Left lung (tissue), 10 donors: ENCODE measurements around the gene NHEJ1. TPM values are rescaled to one million over a fixed set of nuclear protein-coding genes. Genes with fewer than 3 reads are reported as not detected.
A peak's percentile ranks its signal among the peaks of the same experiment; 100 is the strongest.

Experiments used
- ATAC-seq: fragments of 200-7000 bp; cut with Tn5 transposase; one replicate; pipeline ENCODE4 v1.9.1; 2020; ENCODE audit warnings: moderate library complexity
- DNase-seq, 4 donors: peaks; one replicate each; pipeline ENCODE4 v3.0.0-alpha.2; 2013 to 2020
- H3K27ac ChIP-seq, 2 donors: fragments of 200-600 bp; sonication (generic) in 1 of 2; one replicate each; pipeline versions ENCODE4 v1.5.0 to v1.8.0; 2020 to 2021
- H3K27me3 ChIP-seq, 2 donors: fragments of 200-600 bp; sonication (generic) in 1 of 2; one replicate each; pipeline versions ENCODE4 v1.5.0 to v1.8.0; 2020 to 2021
- H3K36me3 ChIP-seq, 2 donors: fragments of 200-600 bp; sonication (generic) in 1 of 2; one replicate each; pipeline versions ENCODE4 v1.5.0 to v1.8.0; 2020 to 2021
- H3K4me1 ChIP-seq, 2 donors: fragments of 200-600 bp; one replicate each; pipeline ENCODE4 v1.8.0; 2021
- H3K4me3 ChIP-seq, 2 donors: fragments of 200-600 bp; sonication (generic) in 1 of 2; one replicate each; pipeline versions ENCODE4 v1.5.0 to v1.8.0; 2020 to 2021; ENCODE audit warnings: mild to moderate bottlenecking in 1 of 2
- H3K9me3 ChIP-seq, 2 donors: fragments of 200-600 bp; sonication (generic) in 1 of 2; one replicate each; pipeline versions ENCODE4 v1.5.0 to v1.8.0; 2020 to 2021
- intact Hi-C, 2 donors: fragments of 100-400 bp; cut with DNase I; formaldehyde crosslinking; loops; one replicate each; pipeline versions ENCODE4 v1.11.2 to v1.14.2; 2022
- polyA plus RNA-seq, 6 donors: library from polyadenylated mRNA; unstranded; fragments of 120-200 nt; gene quantifications; one replicate each; pipeline ENCODE4 v1.2.1, GENCODE V29; 2013; ENCODE audit not compliant: insufficient read length in 6 of 6
- total RNA-seq, 2 donors: library from RNA; stranded (reverse); fragmentation: NEBNext Ultra II Directional; extraction: Animal tissue kit (Norgen Biotek cat#: 25700); gene quantifications; one replicate each; pipeline ENCODE4 v1.2.1, GENCODE V29; 2021
- TF ChIP-seq, protein P1 (sequence below), 2 donors: fragments of 200-600 bp; sonication (generic) in 1 of 2; IDR thresholded peaks; one replicate each; pipeline versions ENCODE4 v1.5.0 to v1.8.0; 2021; ENCODE audit warnings: antibody characterized with exemption in 2 of 2
- donor health status: DM: no; HTN: yes; CAD: no.
- donor health status: DM: no; HTN: no; CAD: no.

NHEJ1 gene
- total and polyA plus RNA-seq, 8 donors: 14.0 to 20.9 (median 18.2) TPM

DNA sequence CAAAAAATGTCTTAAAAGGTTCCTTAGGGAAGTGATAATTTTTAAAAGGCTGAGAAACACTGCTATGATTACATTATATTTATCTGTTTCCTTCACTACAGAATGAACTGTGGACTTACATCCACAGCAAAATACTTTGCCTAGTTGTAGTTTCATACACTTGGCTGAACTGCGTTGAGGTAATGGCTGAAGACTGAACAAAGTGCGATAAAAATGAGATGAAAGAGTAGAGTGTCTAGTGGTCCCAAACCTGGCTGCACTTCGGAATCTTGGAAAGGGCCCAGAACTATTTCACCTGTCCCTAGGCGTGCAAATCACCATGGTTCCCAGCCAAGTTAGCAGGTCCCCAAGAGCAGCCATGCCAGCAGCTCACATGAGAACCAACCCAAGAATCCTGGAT, 81.7 kb downstream of the NHEJ1 start:
- H3K27me3 ChIP-seq: no peaks in the 10 kb centered on the region
- peaks cover 0 to 22% of the 10 kb centered on the region in 2 donors for H3K4me1 ChIP-seq
- no peak for DNase-seq
- no peak for ATAC-seq
- H3K4me3 ChIP-seq: no peak overlapping the region
- no peak overlapping the region for H3K27ac ChIP-seq
- TF ChIP-seq, protein P1, sequence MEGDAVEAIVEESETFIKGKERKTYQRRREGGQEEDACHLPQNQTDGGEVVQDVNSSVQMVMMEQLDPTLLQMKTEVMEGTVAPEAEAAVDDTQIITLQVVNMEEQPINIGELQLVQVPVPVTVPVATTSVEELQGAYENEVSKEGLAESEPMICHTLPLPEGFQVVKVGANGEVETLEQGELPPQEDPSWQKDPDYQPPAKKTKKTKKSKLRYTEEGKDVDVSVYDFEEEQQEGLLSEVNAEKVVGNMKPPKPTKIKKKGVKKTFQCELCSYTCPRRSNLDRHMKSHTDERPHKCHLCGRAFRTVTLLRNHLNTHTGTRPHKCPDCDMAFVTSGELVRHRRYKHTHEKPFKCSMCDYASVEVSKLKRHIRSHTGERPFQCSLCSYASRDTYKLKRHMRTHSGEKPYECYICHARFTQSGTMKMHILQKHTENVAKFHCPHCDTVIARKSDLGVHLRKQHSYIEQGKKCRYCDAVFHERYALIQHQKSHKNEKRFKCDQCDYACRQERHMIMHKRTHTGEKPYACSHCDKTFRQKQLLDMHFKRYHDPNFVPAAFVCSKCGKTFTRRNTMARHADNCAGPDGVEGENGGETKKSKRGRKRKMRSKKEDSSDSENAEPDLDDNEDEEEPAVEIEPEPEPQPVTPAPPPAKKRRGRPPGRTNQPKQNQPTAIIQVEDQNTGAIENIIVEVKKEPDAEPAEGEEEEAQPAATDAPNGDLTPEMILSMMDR (IDR thresholded peaks at IDR 0.05): no peak
- no peaks in the 10 kb centered on the region for H3K9me3 ChIP-seq
- intact Hi-C loops: no loop called here
- H3K36me3 ChIP-seq: peaks cover 0 to 36% of the 10 kb centered on the region in 2 donors

DNA sequence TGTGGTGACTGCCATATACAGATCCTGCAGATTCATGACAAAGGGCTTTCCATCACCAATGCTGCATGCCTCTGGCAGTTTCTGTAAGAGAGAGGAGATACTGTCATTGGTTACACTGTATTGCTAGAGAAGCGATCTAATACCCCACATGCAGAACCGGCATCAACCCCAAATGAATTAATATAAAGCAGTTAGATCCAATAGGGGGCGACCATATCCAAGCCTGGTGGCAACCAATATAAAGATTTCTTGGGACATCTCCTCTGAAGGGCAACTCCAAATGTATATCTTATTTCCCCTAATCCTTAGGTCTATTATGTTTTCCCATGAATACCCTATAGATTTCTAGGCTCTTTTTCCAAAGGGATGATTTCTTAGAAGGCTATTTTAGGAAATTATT, 82.5 kb downstream of the NHEJ1 start:
- Histone ChIP-seq H3K27me3 (no peaks in the 10 kb centered on the region), H3K4me1 (peaks cover 0 to 22% of the 10 kb centered on the region in 2 donors), H3K36me3 (peaks cover 0 to 36% of the 10 kb centered on the region in 2 donors), H3K4me3 (no peak overlapping the region), H3K9me3 (no peaks in the 10 kb centered on the region), H3K27ac (no peak overlapping the region)
- TF ChIP-seq, protein P1 (IDR thresholded peaks at IDR 0.05): no peak
- no peak for ATAC-seq
- intact Hi-C loops: no loop called here
- DNase-seq: no peak

DNA sequence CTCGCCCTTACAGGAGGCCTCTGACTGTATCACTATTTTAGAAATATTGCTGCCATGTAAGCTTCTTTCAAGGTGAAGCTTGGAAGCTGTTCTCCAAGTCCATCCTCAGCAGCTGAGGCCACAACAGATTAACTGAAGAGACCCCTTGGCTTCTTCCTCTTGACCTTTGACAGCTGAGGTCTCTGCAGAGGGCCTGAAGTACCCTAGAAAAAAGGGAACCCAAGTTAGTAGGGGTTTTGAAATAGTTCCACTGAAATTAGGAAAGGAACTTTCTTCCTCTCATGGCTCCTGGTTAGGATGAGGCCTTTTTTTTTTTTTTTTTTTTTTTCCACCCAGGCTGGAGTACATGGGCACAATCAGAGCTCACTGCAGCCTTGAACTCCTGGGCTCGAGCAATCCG, 84.4 kb downstream of the NHEJ1 start:
- Histone ChIP-seq H3K36me3 (peaks cover 0 to 36% of the 10 kb centered on the region in 2 donors), H3K27me3 (no peaks in the 10 kb centered on the region), H3K4me1 (peaks cover 0 to 6% of the 10 kb centered on the region in 2 donors), H3K9me3 (no peaks in the 10 kb centered on the region), H3K27ac (no peak overlapping the region), H3K4me3 (no peak overlapping the region)
- intact Hi-C loops: no loop called here
- DNase-seq (no peak), ATAC-seq (no peak)
- TF ChIP-seq, protein P1 (IDR thresholded peaks at IDR 0.05): no peak

DNA sequence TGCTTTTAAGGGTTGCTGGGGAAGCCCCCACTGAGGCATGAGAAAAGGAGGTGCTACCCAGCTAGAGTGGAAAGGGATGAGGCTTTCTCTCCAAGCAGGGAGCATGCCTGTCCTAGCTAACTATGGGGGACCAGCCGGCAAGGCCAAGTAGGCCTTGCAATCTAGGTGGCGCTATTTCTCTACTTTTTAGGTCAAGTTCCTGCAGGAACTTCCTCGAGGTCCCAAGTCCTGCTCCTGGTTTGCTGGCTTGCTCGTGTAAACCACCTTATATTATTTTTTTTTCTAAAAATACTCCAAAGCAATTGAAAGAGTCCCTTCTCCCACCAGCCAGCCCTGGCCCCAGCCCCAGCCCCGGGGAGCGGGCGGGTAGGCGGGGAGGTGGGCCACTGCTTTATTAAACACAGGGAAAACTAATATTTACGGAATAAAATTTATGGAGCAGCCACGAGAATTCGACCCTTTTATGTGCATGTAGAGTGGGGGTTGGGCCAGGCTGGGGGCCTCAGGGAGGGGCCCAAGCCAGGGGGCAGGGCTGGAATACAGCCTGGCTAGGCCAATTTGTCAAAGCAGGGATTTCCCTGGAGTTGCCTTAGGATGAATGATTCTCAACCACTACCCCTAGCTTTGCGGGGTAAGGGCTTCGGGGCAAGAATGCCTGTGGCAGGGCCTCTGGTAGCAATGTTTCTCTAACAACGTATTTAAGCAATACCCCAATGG, 87.0 kb downstream of the NHEJ1 start:
- intact Hi-C loops: no loop called here
- Histone ChIP-seq H3K9me3 (no peaks in the 10 kb centered on the region), H3K27me3 (no peaks in the 10 kb centered on the region), H3K4me1 (peaks cover 0 to 6% of the 10 kb centered on the region in 2 donors), H3K36me3 (peaks cover 0 to 36% of the 10 kb centered on the region in 2 donors), H3K4me3 (no peak overlapping the region), H3K27ac (no peak overlapping the region)
- peak; percentile 68 for ATAC-seq
- peak in 1 of 4 donors; percentile 75 for DNase-seq
- TF ChIP-seq, protein P1 (IDR thresholded peaks at IDR 0.05): peak; percentile 43 to 61

DNA sequence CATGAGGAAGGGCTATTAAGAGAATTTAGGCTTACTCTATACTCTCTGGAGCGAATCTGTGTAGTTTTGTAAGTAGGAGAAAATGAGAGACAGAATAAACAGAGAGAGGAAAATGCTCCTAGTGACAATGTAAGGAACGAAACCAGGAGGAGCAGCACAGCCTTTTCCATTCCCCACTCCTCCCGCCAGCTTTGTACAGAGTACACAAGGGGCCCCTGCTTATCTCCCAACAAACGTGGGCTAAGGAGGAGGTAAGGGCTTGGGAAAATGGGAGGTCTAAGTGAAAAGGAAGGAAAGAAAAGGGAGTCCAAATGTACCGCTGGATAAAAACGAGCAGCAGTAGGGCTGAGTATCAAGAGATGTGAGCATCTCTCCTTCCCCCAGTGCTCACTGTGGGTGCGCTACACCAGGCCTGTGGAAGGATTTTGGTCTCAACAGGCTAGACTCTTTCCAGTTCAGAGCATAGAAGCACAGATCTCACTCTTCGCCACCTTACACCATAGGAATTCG, 87.8 kb downstream of the NHEJ1 start:
- no peak overlapping the region for H3K4me3 ChIP-seq
- H3K27me3 ChIP-seq: no peaks in the 10 kb centered on the region
- no peak for ATAC-seq
- intact Hi-C loops: no loop called here
- H3K4me1 ChIP-seq: peaks cover 0 to 6% of the 10 kb centered on the region in 2 donors
- no peak for DNase-seq
- no peaks in the 10 kb centered on the region for H3K9me3 ChIP-seq
- H3K27ac ChIP-seq: no peak overlapping the region
- H3K36me3 ChIP-seq: peaks cover 0 to 34% of the 10 kb centered on the region in 2 donors
- TF ChIP-seq, protein P1 (IDR thresholded peaks at IDR 0.05): no peak
